Inflammatory macrophage treated with lipopolysaccharide for 1 hour (primary cell): Measurements from ENCODE around the gene ZNRF3.
"Not testable (repeated sequence)": the region's sequence is repeated elsewhere in the genome, so short reads cannot be mapped to it uniquely, and the experiment has no call there.

Experiments used
- DNase-seq, 2 donors: peaks; one replicate each; pipeline ENCODE4 v3.0.0-alpha.2; 2020 to 2022

ZNRF3 gene

DNA sequence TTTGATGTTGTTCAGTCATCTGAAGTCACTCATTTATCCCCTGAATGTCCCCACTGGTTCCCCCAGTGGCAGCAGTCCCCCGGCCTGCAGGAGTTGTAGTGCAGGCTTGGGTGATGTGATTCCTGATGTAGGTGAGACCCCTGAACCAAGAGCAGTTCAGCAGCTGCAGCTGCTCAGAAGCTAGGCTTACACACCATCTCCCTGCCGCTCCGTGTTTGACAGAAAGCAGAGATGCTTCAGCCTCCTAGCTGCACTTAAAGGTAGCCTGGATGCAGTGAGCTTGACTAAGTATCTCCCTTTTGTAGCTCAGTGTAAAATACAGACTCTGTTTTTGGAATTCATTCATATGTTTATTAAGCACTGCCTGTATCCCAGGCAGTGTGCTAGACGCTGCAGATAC is 130.9 kb downstream of the ZNRF3 start:
- no peak for DNase-seq

DNA sequence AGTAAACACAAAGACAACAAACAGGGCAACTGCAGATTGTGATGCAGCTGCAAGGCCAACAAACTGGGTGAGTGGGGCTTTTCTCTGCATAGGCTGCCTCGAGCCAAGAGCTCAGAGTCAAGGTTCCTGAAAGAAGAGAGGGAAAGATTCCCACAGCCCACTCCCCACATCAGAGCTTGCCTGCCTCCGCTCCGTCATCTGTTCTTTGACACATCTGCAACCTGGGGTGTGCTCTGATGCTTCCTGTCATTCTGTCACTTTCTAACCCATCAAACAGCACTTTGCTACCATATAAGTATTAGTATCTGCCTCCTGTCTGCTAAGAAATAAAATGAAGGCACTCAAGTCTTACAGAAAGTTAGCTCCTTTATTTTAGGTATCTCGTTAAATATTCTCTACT is 131.4 kb downstream of the ZNRF3 start:
- no peak for DNase-seq

DNA sequence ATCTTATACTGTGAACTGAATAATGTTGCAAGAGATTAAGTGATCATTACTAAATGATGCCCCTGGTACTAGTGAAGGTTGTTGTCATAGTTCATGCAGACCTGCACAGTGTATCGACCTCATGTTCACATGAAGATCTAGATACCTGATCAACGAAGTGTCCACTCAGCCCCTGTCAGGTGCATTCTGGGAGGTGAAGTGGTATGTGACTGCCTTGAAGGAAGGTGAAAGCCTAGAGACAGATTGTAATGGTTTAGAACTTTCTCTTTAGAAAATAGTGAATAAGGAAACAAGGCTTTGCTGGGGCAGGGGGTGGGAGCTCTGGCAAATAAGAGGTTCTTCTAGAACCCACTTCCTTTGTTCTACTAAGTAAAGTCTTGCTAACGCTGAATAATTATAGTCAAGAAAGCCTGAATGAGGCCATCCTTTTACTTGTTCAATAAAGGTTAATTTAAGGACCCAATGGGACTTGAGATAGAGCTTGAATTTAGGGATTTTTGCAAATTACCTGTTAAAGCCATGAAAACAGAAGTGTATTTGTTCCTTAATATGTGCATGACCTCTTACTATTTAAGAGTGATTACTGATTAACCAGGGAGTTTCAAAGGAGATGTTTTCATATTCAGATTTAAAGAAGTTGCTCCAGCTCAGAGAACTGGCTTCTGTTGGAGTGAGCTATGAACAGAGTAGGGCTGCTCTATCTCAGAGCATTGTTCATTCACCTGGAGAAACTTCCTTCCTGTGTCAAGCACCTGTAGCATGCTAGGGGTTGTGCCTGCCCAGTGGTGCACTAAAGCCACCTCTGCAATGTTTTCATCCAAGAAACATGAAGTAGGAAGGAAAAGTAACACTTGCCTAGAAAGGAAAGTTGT is 132.9 kb downstream of the ZNRF3 start:
- DNase-seq = no peak

DNA sequence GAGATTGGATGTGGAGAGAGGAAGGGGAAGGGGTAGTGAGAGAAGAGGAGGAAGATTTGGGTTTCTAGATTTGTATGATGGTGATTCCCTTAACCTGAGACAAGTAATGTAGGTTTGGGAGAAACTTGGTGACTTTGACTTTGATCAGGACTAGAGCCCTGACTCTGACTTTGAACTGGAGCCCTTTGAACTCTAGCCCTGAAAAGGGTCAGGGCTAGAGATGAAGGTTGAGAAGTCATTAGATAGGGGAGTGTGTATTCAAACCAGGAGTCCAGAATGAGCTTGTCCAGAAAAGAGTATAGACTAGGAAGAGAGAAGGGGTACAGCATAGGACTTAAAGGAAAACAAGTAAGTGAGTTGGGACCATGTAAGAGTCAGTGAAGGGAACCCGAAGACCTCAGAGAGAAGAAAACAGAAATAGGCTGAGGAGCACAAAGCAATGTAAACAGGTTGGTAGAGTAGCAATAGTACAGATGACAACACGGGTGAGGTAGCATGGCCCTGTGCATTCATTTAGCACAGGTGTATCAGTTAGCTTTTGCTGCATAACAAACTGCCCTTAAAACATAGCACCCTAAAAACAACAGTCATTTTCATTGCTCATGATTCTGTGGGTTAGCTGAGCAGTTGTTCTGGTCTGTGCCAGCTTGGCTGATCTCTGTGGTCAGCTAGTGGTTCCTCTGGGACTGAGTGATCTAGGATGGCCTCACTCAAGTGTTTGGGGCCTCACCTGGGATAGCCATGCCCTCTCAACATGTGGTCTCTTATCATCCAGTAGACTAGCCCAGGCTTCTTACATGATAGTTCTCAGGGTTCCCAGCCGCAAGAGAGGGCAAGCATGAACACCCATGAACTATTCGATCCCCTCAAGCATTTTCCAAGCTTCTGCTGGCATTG is 135.2 kb downstream of the ZNRF3 start:
- no peak for DNase-seq

DNA sequence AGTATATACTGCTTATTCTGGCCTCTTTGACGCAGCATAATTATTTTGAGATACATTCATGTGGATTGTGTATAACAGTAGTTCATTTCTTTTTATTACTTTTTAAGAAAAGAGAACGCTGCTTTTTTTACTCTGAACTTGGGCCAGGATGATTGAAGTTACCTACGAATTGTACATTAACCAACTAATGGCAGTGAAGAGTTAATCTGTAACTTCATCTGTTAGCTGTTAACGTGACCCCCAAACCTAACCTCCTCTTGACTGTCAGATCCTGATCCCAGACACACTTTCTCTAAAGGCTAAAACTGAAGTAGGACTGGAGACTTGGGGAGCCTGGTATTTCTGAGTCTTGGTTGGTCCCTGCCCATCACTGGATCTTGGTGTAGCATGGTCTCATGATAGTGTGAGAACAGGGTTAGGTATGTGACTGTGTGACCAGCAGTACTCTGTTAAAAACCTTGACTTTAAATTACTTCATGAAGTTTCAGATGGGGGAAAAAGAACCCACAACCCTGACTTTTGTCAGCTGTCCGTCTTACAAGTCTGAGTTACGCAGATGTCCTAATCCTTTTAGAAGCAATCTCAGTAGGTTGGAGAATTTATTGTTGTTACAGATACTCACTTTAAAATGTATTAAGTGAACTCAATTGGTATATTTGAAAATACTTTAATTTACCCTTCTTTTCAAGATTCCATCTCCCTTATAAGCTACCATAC is 138.9 kb downstream of the ZNRF3 start:
- no peak for DNase-seq

DNA sequence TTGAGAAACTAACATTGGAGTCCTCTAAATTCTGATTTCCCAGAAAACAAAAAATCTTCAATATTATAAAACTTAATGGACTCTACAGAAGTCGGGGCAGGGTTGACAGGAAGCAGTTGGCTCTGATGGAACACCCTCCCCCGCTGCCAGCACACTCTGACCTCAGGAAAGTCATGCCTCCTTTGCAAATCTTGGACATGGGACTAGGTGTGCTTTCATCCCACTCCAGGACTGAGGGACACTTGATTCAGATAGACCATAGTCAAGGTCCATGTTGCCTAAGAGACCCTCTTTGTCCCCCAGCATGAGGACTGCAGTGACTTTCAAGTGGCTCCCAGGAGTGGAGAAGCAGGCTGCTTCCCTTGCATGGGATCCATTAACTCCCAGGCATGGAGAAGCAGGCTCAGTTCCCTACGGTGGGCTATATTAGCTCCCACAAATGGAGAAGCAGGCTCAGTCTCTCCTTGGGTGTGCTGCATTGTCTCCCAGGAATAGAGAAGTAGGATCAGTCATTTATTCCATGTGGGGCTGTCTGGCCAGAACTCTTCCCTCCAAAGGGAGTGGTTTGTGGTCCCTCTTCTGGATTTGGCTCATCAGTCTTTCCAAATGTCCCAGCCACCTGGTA is 139.9 kb downstream of the ZNRF3 start:
- no peak for DNase-seq

DNA sequence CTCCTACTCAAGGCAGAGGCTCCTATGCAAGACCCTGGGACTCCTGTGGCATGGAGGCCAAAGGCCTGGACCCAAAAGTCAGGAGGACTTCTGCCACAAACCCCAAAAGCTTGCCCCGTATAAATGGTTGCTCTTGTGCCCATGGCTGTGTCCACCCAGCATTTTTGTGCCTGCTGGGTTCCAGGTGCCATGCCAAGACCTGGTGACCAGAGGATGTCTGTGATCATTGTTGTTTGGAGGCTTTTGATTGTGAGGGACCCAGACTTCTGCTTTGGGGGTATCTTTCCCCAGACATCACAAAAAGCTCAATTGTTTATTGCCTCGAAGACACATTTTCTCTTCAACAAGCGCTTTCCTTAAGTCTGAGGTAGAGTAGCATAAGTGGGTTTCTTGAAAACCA is 143.2 kb downstream of the ZNRF3 start:
- DNase-seq = no peak

DNA sequence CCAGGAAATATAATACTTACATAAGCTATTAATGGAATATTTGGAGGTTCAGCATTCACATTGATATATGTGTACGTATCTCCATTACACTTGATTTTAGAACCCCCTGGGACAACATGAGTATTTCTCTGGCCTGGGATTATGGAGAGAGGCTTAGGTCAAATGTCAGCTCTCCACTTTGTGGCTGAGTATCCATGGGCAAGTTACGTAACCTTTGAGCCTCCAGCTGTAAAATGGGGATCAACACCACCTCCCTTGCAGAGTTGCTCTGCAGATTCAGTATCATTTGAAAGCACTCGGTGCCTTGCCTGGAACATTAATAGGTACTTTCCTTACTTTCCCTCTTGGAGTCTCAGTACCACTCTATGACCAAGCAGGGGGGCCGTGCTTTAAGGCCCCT is 145.1 kb downstream of the ZNRF3 start:
- no peak for DNase-seq

DNA sequence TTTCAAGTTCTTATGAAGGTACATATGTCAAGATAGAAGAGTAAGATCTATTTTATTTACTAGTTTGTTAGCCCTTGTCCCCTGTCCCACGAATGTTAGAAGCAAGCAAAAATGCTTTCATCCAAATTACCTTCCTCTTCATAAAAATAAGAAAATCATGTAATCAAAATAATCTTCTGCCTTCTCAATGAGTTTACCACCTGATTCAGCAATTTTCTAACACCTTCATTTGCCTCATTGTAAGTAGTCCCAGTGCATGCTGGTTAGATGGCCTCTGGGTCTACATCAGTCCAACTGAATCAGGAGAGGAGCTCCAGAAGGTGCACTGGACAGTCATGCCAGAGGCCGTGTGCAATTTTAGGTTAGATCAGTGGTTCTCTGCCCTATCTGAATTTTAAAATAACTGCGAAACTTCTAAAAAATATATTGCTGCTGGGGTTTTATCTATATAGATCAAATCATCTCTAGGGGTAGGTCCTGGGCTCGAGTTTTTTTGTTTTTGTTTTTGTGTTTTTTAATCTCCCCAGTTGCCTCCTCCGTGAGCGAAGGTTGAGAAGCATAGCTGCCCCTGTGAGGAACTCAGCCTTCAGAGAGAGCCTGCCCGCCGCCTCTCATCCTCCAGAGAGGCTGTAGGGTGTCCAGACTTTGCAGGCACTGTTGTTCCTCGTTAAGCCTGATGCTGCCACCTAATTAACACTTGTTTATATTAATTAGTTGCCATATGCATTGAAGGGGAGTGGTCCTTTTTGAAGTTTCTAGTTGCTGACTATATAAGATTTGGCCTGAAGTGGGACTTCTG is 146.0 kb downstream of the ZNRF3 start:
- no peak for DNase-seq

DNA sequence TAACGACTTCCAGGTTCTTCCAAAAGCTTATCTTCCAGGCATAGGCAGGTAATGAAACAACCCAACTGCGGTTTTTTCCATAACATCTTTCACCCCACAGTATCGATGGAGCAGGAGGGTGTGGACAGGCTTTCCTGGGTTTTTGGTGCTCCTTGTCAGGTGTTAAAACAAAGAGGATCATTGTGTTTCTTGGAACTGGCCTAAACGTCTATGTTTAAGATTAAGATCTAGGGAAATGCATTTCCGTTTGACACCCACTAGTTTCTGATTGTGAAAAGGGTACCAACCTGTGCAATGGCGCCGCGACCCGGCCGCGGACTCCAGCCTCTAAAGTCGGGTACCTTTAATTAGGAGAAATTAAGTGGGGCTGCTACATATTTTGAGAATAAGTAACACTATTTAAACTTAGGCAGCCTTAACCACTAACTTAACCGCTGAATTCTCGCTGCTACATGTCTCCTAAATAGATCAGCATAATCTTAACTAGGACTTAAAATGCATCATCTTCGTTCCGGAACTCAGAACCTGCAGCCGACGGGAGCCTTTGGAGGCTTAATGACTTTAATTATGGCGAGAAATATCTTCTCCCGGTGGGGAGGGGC is 146.7 kb downstream of the ZNRF3 start:
- no peak for DNase-seq

DNA sequence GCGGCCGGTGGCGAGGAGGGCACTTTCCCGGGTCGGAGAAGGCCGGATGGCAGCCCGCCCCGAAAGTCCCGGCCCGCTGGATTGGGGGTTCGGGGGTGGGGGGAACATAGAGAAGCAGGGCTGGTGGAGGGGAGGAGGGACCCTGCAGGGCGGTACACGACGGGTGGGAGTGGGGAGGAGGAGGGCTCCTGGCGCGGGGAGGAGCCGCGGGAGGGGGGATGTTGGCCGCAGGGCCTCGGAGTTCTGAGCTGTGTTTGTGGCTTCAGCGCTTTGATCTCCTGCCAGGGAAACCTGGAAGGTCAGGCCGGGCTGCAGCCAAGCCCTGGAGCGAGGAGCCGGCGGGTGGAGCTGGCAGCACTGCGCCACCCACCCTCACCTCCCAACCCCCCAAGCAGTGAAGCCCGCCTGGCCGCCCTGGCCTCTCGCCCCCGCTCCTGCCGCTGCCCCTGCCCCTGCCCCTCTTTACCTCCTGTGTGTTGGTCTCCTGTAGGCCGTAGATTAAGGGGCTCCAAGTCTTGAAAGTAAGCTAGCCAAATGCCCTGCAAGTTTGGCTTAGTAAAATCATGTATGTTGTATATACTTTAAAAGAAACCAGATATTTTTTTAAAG is 147.3 kb downstream of the ZNRF3 start:
- no peak for DNase-seq

DNA sequence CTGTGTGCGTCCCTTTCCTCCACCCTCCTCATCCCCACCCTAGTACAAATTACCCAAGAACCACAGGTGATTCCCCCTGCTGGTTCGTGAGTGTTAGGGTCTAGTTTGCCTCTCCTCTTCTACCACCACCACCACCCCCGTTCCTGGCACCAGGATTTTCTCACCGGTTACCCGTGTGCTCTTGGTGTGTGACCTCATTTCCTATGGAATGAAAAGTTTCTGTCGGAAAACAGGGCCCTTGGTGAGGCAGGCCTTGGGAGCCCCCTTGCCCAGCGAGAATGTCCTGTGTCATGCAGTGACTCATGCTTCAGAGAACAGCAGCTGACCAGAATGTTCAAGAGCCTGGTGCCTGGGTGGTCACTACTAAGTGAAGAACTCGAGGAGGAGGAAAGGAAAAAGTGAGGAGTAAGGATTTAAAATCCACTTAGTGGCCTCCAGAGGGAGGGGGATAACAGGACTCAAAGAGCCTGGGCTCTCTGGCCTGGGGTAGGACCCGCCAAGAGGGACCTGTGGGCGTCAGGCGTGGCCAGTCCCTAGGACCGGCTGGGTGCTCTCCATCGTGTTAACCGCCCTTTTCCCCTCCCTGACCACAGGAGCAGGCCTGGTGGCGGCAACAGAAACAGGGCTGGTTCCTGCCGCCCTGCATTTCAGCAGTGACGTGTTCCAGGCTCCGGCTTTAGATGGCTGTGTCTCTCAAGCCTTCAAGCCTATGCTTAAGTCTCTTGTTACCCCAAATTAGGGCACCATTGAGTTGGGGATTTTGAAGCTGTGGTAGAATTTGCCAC is 148.0 kb downstream of the ZNRF3 start:
- peak; percentile 16 to 51 for DNase-seq

DNA sequence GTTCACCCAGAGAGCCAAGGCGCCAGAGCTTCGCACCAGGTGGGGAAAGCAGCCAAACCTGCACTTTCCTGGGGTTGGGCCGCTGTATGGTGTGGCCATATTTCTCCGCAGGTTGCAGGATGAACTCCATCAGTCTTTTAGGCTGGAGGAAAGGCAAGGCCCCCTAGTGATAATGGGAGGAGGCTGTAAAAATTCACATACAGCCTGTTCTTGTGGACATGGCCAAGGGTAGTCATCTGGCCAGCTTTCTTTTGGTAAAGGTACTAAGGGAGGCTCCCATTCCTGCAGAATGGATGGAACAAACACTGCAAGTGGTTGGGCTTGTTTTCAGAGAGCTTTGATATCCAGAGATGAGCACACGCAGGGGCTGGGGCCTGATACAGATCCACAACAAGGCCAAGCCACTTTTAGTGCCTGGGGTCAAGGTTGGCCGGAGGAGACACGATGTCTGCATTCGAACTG is 148.7 kb downstream of the ZNRF3 start:
- no peak for DNase-seq

DNA sequence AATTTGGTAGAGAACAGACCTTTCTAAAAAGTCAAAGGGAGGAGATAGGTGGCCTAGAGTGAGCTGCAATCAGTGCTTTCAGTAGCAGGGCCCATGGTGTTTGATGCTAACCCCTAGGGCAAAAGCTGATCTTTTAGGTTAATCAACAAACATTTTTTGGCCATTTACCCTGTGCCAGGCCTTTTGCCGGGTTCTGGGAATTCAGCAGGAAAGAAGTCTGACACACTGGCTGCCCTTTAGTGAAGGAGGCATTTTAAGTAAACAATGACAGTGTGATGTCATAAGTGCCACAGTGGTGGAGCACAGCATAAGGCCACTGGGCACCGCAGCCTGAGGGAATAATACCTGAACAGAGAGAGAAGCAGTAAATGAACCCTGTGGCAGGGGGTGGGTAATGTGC is 149.2 kb downstream of the ZNRF3 start:
- DNase-seq = no peak

DNA sequence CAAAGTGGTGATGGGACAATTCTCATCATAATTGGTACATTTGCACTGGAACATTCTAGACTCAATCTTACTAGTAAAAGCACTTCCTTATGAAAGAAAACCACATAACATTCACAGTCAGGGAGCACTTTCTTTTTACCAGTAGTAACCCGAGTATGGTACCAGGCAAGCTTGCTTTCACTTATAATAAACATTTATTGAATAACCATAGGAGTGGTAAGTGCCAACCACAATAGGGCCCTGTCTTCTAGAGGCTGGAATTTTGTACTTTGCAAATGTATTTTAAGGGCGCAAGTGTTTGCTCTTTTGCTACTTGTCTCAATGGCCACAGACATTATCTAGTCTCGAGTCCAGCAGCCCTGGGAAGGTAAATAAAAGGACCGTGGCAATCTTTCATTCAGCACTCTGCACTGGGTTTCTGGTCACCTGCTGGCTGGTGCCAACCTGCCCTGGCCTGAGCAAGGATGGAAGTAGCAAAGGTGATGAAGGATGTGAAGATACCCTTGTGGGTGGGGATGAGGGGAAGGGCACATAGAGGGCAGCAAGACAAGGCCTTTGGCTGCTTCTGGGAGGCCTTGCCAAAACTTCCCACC is 154.1 kb downstream of the ZNRF3 start:
- DNase-seq = no peak

DNA sequence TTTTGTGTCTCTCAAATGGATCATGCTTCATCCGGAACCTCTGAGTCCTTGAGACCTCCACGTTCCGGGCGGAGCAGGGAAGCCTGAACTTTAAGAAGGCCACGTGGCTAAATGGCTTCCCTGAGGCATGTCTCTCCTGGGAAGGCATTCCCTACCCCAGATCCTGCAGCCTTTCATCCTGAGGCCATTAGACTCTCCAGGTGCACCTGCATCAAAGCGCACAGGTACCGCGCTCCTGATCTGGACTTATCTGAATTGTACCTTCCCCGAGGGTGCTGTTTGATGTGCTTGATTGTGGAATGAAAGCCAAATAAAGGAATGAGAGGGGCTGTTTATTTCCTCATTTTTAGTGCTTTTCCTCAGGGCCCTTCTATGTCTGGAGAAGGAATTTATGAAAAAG is 155.8 kb downstream of the ZNRF3 start:
- DNase-seq = no peak

DNA sequence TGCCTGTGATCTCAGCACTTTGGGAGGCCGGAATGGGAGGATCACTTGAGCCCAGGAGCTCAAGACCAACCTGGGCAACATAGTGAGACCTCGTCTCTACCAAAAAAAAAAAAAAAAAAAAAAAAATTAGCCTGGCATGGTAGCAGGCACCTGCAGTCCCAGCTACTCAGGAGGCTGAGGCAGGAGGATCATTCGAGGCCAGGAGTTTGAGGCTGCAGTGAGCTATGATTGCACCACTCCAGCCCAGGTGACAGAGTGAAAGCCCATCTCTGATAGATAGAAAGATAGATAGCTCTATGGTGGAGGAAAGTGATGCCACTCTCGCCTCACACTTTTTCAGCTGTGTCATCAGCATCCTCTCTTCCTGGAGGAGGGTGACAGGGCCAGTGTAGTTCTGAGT is 156.3 kb downstream of the ZNRF3 start:
- DNase-seq = not testable (repeated sequence)

DNA sequence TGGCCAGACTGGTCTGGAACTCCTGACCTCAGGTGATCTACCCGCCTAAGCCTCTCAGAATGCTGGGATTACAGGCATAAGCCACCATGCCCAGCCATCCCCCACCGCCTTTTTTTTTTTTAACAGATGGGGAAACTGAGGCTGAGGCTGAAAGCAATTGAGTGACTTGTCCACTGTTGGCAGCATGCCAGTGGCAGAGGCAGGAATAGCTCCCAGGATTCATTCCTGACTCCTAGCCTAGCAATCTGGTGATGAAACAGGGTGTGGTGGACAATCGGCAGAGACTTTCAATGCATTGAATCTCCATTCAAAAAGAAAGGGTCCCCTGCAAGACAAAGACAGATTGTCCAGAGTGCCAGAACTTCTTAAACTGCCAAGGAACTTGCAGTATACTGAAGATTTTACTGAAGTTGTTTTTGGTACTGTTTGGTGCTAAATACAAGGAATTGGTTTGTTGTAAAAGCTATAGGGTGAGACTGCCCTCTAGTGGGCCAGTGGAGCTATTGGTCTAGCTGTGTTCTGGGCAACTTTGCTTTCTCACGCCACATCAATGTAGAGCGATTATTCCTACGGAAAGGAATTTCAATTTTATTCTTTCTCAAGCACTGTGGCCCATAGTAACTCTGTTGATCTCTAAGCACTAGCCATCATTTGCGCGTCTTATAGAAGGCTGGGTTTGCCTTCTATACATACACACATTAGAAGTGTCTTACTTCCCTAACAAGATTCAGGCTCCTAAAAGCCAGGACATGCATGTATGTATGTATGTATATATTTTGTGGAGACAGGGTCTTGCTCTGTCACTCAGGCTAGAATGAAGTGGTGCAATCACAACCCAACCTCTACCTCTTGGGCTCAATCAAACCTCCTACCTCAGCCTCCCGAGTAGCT is 157.3 kb downstream of the ZNRF3 start:
- DNase-seq = peak; percentile 33 to 83

DNA sequence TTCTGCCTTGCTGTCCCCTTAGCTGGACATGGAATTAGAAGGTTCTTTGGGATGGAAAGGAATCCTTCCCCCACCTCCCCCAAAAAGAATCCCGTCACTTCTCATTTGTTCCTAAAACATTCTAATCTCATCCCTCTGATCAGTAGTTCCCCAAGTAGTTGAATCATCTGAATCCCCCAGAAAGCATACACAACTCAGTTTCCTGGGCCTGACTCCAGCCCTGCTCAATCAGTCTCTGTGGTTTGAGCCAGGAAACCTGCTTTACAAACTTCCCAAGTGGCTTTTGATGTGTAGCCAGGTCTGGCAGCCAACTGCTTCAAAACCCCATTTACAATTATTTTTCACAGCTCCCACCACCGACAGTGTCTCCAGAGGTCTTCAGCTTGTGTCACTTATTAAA is 158.0 kb downstream of the ZNRF3 start:
- DNase-seq = no peak
